ENCODE results near the gene TEC.
"Not testable (repeated sequence)": the region's sequence is repeated elsewhere in the genome, so short reads cannot be mapped to it uniquely, and the experiment has no call there.

Gene TEC

DNA sequence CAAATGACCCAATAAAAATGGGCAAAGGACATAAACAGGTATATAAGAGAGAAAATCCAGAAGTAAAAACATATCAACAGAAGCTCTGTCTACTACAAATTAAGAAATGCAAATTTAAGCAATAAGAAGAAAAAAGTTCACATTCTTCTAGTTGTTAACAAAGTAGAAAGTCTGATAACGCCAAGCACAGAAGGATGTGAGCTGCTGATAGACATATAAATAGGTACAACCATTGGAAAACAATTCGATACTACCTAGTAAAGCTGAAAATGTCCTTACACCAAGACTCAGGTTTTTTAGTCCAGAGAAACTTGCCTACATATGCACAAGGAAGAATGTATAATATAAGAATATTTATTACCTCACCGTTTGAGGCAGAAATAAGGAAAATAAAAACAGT lies 35.9 kb upstream of the TEC start:
- no peak for DNase-seq (ENCODE audit: low spot score)
- no peak for TF ChIP-seq CTCF (IDR thresholded peaks at IDR 0.05; ENCODE audit: extremely low read depth, insufficient read depth, missing control alignments)

DNA sequence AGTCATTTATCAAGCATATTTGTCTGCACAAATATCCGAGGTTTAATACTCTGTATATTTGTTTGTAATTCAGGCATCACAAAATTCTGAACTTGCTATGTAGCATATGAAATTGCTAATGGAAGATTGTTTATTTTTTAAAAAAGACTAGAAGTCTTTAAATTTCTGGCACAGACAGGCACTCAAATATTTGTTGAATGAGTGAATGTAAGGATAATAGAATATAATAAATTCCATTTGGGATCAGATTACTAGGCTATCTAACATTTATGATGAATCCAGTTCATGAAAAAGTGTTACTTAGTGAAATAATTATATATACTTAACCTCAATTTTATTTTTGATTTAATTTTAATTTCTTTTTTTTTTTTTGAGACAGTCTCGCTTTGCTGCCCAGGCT lies 30.4 kb upstream of the TEC start:
- in situ Hi-C loops (cut with MboI; ENCODE audit: low pct_unique_long_range_greater_than_20kb, low sequenced_read_pairs, unreplicated experiment): no loop called here
- no peak for TF ChIP-seq CTCF (IDR thresholded peaks at IDR 0.05; ENCODE audit: extremely low read depth, insufficient read depth, missing control alignments)
- DNase-seq (ENCODE audit: low spot score): no peak

More for the DNA sequence above, 35.9 kb upstream of the TEC start:
- in situ Hi-C loops (cut with MboI; ENCODE audit: low pct_unique_long_range_greater_than_20kb, low sequenced_read_pairs, unreplicated experiment): no loop called here

DNA sequence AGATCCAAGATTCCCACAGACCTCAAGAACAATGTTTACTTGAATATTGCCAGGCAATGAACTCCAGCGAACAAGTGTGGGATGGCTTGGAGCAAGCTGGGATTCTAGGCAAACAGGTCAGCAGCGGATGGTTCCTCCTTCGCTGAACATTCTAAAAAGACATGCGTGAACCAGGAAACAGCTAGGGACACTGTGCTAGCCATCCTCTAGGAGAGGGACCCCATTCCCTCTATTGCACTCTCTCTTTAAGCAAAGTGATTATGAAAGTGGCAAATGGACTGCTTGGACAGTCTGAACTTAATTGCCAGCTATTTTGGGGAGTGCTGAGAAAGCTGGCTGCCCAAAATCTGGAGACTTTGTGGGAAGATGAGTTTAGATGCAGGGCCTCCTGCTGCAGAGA lies 29.9 kb upstream of the TEC start:
- in situ Hi-C loops (cut with MboI; ENCODE audit: low pct_unique_long_range_greater_than_20kb, low sequenced_read_pairs, unreplicated experiment): no loop called here
- no peak for DNase-seq (ENCODE audit: low spot score)
- TF ChIP-seq CTCF (IDR thresholded peaks at IDR 0.05; ENCODE audit: extremely low read depth, insufficient read depth, missing control alignments): no peak

GRCh38 chr4:48297256-48297846 lies 27.7 kb upstream of the TEC start:
- no peak for TF ChIP-seq CTCF (IDR thresholded peaks at IDR 0.05; ENCODE audit: extremely low read depth, insufficient read depth, missing control alignments)
- in situ Hi-C loops (cut with MboI; ENCODE audit: low pct_unique_long_range_greater_than_20kb, low sequenced_read_pairs, unreplicated experiment): no loop called here
- no peak for DNase-seq (ENCODE audit: low spot score)

DNA sequence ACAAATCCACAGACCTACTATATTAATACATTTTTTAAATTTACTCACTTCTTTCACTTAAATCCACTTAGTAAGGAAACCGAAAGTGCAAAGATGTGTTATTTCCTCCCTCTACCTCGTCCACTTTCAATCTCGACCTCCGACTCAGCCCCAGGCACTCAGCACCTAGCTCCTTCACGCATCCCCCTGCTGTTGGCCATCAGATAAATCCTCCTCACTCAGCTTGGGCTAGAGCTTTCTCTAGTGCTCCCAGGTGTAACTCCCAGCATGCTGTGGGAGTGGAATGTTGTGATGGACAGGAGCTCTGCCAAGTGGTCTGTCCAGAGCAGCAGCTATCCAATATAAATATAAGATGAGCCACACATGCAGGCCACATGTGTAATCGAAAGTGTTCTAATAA lies 26.7 kb upstream of the TEC start:
- in situ Hi-C loops (cut with MboI; ENCODE audit: low pct_unique_long_range_greater_than_20kb, low sequenced_read_pairs, unreplicated experiment): no loop called here
- TF ChIP-seq CTCF (IDR thresholded peaks at IDR 0.05; ENCODE audit: extremely low read depth, insufficient read depth, missing control alignments): no peak
- DNase-seq (ENCODE audit: low spot score): peak; percentile 40

GRCh38 chr4:48295116-48295515 lies 25.5 kb upstream of the TEC start:
- in situ Hi-C loops (cut with MboI; ENCODE audit: low pct_unique_long_range_greater_than_20kb, low sequenced_read_pairs, unreplicated experiment): no loop called here
- no peak for TF ChIP-seq CTCF (IDR thresholded peaks at IDR 0.05; ENCODE audit: extremely low read depth, insufficient read depth, missing control alignments)
- DNase-seq (ENCODE audit: low spot score): no peak

DNA sequence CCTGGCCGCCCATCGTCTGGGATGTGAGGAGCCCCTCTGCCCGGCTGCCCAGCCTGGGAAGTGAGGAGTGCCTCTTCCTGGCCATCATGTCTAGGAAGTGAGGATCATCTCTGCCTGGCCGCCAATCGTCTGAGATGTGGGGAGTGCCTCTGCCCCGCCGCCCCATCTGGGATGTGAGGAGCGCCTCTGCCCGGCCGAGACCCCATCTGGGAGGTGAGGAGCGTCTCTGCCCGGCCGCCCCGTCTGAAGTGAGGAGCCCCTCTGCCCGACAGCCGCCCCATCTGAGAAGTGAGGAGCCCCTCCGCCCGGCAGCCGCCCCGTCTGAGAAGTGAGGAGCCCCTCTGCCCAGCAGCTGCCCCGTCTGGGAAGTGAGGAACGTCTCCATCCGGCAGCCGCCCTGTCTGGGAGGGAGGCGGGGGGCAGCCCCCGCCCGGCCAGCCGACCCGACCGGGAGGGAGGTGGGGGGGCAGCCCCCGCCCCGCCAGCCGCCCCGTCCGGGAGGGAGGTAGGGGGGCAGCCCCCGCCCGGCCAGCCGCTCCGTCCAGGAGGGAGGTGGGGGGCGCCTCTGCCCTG lies 22.7 kb upstream of the TEC start:
- DNase-seq (ENCODE audit: low spot score); in situ Hi-C loops (cut with MboI; ENCODE audit: low pct_unique_long_range_greater_than_20kb, low sequenced_read_pairs, unreplicated experiment): not testable (repeated sequence)
